ENCODE results near the gene ARAP1.

DNA sequence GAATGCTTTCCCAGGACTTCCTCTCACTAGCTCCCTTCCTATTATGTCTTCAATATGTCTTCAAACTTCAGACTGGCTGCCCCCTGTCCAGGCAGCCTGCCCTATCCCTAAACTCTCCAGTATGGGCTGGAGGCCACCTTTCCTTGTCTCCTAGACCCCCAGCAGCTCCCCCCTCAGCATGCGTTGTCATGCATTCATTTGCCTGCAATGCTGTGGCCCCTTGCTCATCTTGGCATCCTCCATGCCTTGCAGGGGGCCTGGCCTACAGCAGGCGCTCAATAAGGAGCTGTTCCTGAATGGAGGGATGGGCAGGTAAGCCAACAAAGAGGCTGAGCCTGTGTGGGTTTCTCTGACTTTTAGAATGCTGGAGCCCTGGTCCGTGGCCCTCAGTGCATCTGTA, 16.4 kb upstream of the ARAP1 start:
- no peak for TF ChIP-seq EZH2 (IDR thresholded peaks at IDR 0.05)
- TF ChIP-seq POLR2AphosphoS5 (IDR thresholded peaks at IDR 0.05; ENCODE audit: borderline replicate concordance, low read depth, low read length), result no peak
- no peak for TF ChIP-seq FOXP2 (optimal IDR thresholded peaks at IDR 0.05; ENCODE audit: control extremely low read depth, extremely low read length, insufficient read depth)
